ENCODE measurements around the gene PCBP4. TPM values are rescaled to one million over a fixed set of nuclear protein-coding genes. Genes with fewer than 3 reads are reported as not detected.
A peak's percentile ranks its signal among the peaks of the same experiment; 100 is the strongest.

PCBP4 gene
- total RNA-seq, 1 experiment from 2014 or later, result 48.8 TPM

- TF ChIP-seq, protein P1, sequence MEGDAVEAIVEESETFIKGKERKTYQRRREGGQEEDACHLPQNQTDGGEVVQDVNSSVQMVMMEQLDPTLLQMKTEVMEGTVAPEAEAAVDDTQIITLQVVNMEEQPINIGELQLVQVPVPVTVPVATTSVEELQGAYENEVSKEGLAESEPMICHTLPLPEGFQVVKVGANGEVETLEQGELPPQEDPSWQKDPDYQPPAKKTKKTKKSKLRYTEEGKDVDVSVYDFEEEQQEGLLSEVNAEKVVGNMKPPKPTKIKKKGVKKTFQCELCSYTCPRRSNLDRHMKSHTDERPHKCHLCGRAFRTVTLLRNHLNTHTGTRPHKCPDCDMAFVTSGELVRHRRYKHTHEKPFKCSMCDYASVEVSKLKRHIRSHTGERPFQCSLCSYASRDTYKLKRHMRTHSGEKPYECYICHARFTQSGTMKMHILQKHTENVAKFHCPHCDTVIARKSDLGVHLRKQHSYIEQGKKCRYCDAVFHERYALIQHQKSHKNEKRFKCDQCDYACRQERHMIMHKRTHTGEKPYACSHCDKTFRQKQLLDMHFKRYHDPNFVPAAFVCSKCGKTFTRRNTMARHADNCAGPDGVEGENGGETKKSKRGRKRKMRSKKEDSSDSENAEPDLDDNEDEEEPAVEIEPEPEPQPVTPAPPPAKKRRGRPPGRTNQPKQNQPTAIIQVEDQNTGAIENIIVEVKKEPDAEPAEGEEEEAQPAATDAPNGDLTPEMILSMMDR (IDR thresholded peaks at IDR 0.05 in 2 of 3, conservative IDR thresholded peaks at IDR 0.05 in 1 of 3; ENCODE audit: borderline replicate concordance in 1 of 3, insufficient read depth in 1 of 3, low read depth in 2 of 3, low read length in 2 of 3), result no peak
- TF ChIP-seq FOSL1 (IDR thresholded peaks at IDR 0.05; ENCODE audit: low read depth), result no peak
Measured at GRCh38 chr3:51974963-51975851, 8.0 kb upstream of the PCBP4 start, which contains the start of gene ABHD14A (continued).

GRCh38 chr3:51974277-51974962, 7.2 kb upstream of the PCBP4 start:
- ChIA-PET CTCF (interaction anchor here (0.7 to 4.8 kb wide), 11 partner anchors 9 to 473 kb away, joined by 3 to 47 read pairs (median 5); partner anchors contain the start of genes ACY1, DUSP7, PARP3 and POC1A), RAD21 (ENCODE audit: low non-redundant PET in 1 of 2, low total read pairs in 2 of 2, uncharacterized antibody in 2 of 2, unreplicated experiment in 2 of 2) (interaction anchor here (1.3 to 2.2 kb wide), 2 partner anchors 32 kb away, joined by 6 to 7 read pairs; partner anchors contain the start of genes PARP3 (in 2 of the 2) and RRP9 (in 1 of the 2)), POLR2A (interaction anchor here (0.9 to 3.3 kb wide), 6 partner anchors 8 to 32 kb away, joined by 3 to 20 read pairs (median 6); partner anchors contain the start of genes ACY1, PARP3, RPL29 and RRP9)
- 0 out of 2 replicates have a peak, but pooled peaks cover 4% of the 10 kb centered on the region for H4K20me1 ChIP-seq (ENCODE audit: insufficient read depth)
- intact Hi-C loops (cut with micrococcal nuclease), result loop anchor here (1.0 kb wide), 1 partner anchor 32 kb away; the partner anchor contains the start of gene PARP3
- peaks cover 20 to 52% of the 10 kb centered on the region in 2 experiments for H3K4me1 ChIP-seq (ENCODE audit: control insufficient read depth in 1 of 2, insufficient read depth in 2 of 2, low read length in 2 of 2)
- H3K27me3 ChIP-seq (ENCODE audit: insufficient read depth, low read length), result no peaks in the 10 kb centered on the region
- peak overlapping the region; percentile 93 to 99 for H3K4me3 ChIP-seq (replicated peaks in 1 of 2; ENCODE audit: low read depth in 1 of 2, low read length in 2 of 2)
- H3K4me2 ChIP-seq (ENCODE audit: low read length), result peak overlapping the region; percentile 91
- no peaks in the 10 kb centered on the region for H3K9me3 ChIP-seq (ENCODE audit: control insufficient read depth in 1 of 2, insufficient read depth in 1 of 2, low read depth in 1 of 2, low read length in 2 of 2)
- H3K79me2 ChIP-seq (ENCODE audit: insufficient read depth, low read length), result peaks cover 41% of the 10 kb centered on the region
- DNase-seq (ENCODE audit: low read depth, low spot score) (no peak), ATAC-seq (peak; percentile 34)
- H3K9me2 ChIP-seq (ENCODE audit: insufficient read depth), result no peaks in the 10 kb centered on the region
- no peak overlapping the region for H2AFZ ChIP-seq (ENCODE audit: low read depth, low read length, poor library complexity, severe bottlenecking)
- BruUV-seq (replicated peaks), result no TSS peak
- H3K9ac ChIP-seq (ENCODE audit: low read length), result peak overlapping the region; percentile 100
- H3K36me3 ChIP-seq (ENCODE audit: control insufficient read depth in 1 of 2, insufficient read depth in 2 of 2, low read length in 2 of 2), result peaks cover 5 to 18% of the 10 kb centered on the region in 2 experiments; a peak in 2 of 4 replicates
- peak overlapping the region; percentile 97 for H3K27ac ChIP-seq (ENCODE audit: low read depth, low read length)
- TF ChIP-seq ZFX (IDR thresholded peaks at IDR 0.05) (peak; percentile 39), POLR2A (IDR thresholded peaks at IDR 0.05; ENCODE audit: borderline replicate concordance, extremely low read depth, insufficient read depth, insufficient read length) (peak; percentile 6), SIN3A (IDR thresholded peaks at IDR 0.05; ENCODE audit: low read depth) (no peak)
